Activated B cell treated with CpG ODN at 0.5 μM for 24 hours (primary cell): ENCODE measurements around the gene NTF3. TPM values are rescaled to one million over a fixed set of nuclear protein-coding genes. Genes with fewer than 3 reads are reported as not detected.

ENCODE experiments used
- ATAC-seq: fragments of 200-7000 bp; cut with Tn5 transposase; one replicate; pipeline ENCODE4 v1.10.0; 2021; ENCODE audit warnings: low read depth, mild to moderate bottlenecking, moderate library complexity
- CTCF ChIA-PET: fragments of 350-600 bp; sonication (Branson Sonifier 250); formaldehyde crosslinking; loops from one replicate; lab custom pipeline; 2021; ENCODE audit warnings: antibody characterized with exemption; lab: Charles Lee
- POLR2A ChIA-PET: fragments of 350-600 bp; sonication (Branson Sonifier 250); formaldehyde crosslinking; loops from one replicate; lab custom pipeline; 2021; ENCODE audit warnings: antibody characterized with exemption; lab: Charles Lee
- DNase-seq: peaks from one replicate; pipeline ENCODE4 v3.0.0; 2022
- H3K27ac Mint-ChIP-seq: one replicate; pipeline ENCODE4 v1.8.0; 2020; ENCODE audit warnings: mixed read lengths
- H3K27me3 Mint-ChIP-seq: one replicate; pipeline ENCODE4 v1.8.0; 2021; ENCODE audit warnings: mixed read lengths
- H3K36me3 Mint-ChIP-seq: one replicate; pipeline ENCODE4 v1.8.0; 2021; ENCODE audit warnings: low read depth, mixed read lengths
- H3K4me1 Mint-ChIP-seq: one replicate; pipeline ENCODE4 v1.8.0; 2021; ENCODE audit warnings: mixed read lengths
- H3K4me3 Mint-ChIP-seq: one replicate; pipeline ENCODE4 v1.8.0; 2020; ENCODE audit warnings: mild to moderate bottlenecking, mixed read lengths
- H3K9me3 Mint-ChIP-seq: one replicate; pipeline ENCODE4 v1.8.0; 2020; ENCODE audit warnings: mixed read lengths
- CTCF ChIP-seq: fragments of 200-600 bp; IDR thresholded peaks from one replicate; pipeline ENCODE4 v1.8.0; 2022; ENCODE audit warnings: antibody characterized with exemption, mild to moderate bottlenecking
- intact Hi-C: fragments of 100-400 bp; cut with micrococcal nuclease; formaldehyde crosslinking; loops from one replicate; pipeline ENCODE4 v1.15.1; 2024
- total RNA-seq: library from RNA; stranded (reverse); gene quantifications from 2 replicates; pipeline ENCODE4 v1.2.3, GENCODE V29; 2022

The NTF3 gene
- not detected in 2 replicates for total RNA-seq

DNA sequence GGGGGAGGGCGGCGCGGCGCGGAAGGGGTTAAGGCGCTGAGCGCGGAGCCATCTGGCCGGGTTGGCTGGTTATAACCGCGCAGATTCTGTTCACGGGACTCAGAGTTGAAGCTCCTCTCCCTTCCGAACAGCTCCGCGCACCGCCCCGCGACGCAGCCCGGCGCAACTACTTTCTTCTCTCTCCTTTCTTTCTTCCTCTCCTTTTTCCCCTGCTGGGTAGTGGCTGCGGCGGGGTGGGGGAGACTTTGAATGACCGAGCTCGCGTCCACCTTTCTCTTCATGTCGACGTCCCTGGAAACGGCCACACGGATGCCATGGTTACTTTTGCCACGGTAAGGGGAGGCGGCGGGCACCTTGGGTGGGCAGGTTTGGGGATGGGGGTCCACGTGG is at the start of gene NTF3:
Gene NTF3, plus strand, starts transcription at position 98 of the 390 bp plus-strand sequence. Its CDS starts 217 bp downstream, at position 315.
- Mint-ChIP-seq H3K36me3 (no peaks in the 10 kb centered on the region), H3K27ac (no peak within 1 kb of the TSS), H3K4me1 (peaks cover 24% of the 10 kb centered on the region), H3K27me3 (peaks cover 42% of the 10 kb centered on the region), H3K4me3 (peak within 1 kb of the TSS; percentile 62), H3K9me3 (no peaks in the 10 kb centered on the region)
- intact Hi-C loops = no loop called here
- POLR2A ChIA-PET = no interaction called here
- TF ChIP-seq CTCF = no peak
- CTCF ChIA-PET = no interaction called here
- ATAC-seq (no peak), DNase-seq (no peak)

DNA sequence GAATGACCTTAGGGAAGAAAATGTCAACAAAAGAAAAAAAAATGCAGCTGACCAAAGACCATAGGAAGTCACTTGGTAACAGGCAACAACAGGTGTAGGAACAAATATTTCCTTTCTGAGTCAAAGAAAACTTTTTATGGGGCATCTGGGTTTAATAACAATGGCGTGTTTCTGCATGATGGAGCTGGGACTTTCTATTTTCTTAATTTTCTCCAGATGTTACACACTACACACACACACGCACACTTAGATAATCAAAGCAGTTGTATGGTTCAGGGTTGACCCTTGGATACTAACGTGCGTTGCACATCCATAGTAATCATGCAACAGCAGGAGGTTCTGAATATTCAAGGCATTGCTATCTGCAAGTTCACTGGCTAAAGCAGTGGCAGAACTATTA is 47.9 kb upstream of the NTF3 start:
- no peak overlapping the region for H3K4me3 Mint-ChIP-seq
- no peaks in the 10 kb centered on the region for H3K4me1 Mint-ChIP-seq
- ATAC-seq (no peak), DNase-seq (no peak)
- TF ChIP-seq CTCF = no peak
- ChIA-PET POLR2A (no interaction called here), CTCF (no interaction called here)
- H3K36me3 Mint-ChIP-seq = no peaks in the 10 kb centered on the region
- intact Hi-C loops = no loop called here
- no peaks in the 10 kb centered on the region for H3K9me3 Mint-ChIP-seq
- peaks cover 2% of the 10 kb centered on the region for H3K27me3 Mint-ChIP-seq
- no peak overlapping the region for H3K27ac Mint-ChIP-seq

GRCh38 chr12:5388581-5389535 is 43.0 kb upstream of the NTF3 start:
- CTCF ChIA-PET = no interaction called here
- intact Hi-C loops = no loop called here

DNA sequence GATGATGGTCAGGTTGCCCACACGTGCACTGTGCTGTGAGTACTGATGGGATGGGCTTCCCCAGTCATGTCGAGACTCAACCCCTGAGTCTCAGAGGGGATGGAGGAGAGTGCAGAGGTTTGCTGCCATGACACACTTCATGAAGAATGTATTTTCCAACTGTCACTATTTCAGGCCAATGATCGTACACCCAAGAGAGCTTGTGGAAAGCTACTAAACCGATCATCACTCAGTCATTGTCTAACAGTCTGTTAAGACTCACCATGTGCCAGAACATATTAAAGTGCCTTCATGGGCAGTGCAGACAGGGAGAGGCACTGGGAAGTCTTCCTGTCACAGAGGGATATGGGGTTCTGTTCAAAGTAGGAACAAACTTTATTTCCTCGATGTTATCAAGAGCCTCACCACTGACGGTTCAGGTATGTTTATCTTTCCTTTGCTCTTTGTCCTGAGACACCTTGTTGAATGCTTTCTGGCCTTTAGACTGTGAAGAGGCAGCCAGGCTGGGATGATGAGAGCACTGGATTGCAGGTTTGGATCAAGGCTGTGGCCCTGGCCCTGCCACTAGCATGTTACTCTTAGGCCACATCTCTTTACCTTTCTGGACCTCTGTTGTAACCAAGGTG is 41.6 kb upstream of the NTF3 start:
- DNase-seq (no peak), ATAC-seq (no peak)
- H3K27me3 Mint-ChIP-seq = peaks cover 11% of the 10 kb centered on the region
- no peak overlapping the region for H3K27ac Mint-ChIP-seq
- CTCF ChIA-PET = no interaction called here
- POLR2A ChIA-PET = no interaction called here
- H3K9me3 Mint-ChIP-seq = no peaks in the 10 kb centered on the region
- intact Hi-C loops = no loop called here
- no peak for TF ChIP-seq CTCF
- H3K4me3 Mint-ChIP-seq = no peak overlapping the region
- no peaks in the 10 kb centered on the region for H3K36me3 Mint-ChIP-seq
- no peaks in the 10 kb centered on the region for H3K4me1 Mint-ChIP-seq

More at GRCh38 chr12:5388581-5389535, 43.0 kb upstream of the NTF3 start:
- H3K36me3 Mint-ChIP-seq = no peaks in the 10 kb centered on the region
- POLR2A ChIA-PET = no interaction called here
- H3K4me1 Mint-ChIP-seq = no peaks in the 10 kb centered on the region
- peaks cover 7% of the 10 kb centered on the region for H3K27me3 Mint-ChIP-seq
- no peaks in the 10 kb centered on the region for H3K9me3 Mint-ChIP-seq
- TF ChIP-seq CTCF = no peak
- ATAC-seq (no peak), DNase-seq (no peak)
- H3K27ac Mint-ChIP-seq = no peak overlapping the region
- H3K4me3 Mint-ChIP-seq = no peak overlapping the region

DNA sequence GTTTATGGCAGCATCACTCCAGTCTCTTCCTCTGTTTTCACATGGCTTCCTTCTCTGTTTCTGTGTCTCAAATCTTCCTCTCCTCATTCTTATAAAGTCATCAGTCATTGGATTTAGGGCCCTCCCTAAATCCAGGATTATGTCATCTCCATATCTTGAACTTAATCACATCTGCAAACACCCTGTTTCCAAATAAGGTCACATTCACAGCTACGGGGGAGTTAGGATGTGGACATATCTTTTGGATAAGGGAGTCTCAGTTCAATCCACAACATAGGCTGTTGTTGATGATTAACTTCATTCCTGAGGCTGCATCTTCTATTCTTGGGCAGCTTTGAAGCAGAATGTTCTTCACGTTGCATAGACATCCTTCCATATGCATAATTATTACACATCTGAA is 40.3 kb upstream of the NTF3 start:
- intact Hi-C loops = no loop called here
- Mint-ChIP-seq H3K4me1 (no peaks in the 10 kb centered on the region), H3K9me3 (no peaks in the 10 kb centered on the region), H3K27me3 (peaks cover 14% of the 10 kb centered on the region), H3K27ac (no peak overlapping the region), H3K4me3 (no peak overlapping the region), H3K36me3 (no peaks in the 10 kb centered on the region)
- ChIA-PET CTCF (interaction anchor here (1.1 kb wide), 1 partner anchor 11 kb away, joined by 3 read pairs; no protein-coding TSS in a partner anchor), POLR2A (no interaction called here)
- TF ChIP-seq CTCF = no peak
- no peak for DNase-seq
- no peak for ATAC-seq
